ENCODE results near the gene MAP4K4.

Gene MAP4K4

GRCh38 chr2:101823859-101824258, 126.4 kb downstream of the MAP4K4 start:
- DNase-seq, result no peak
- intact Hi-C loops (cut with DNase I), result loop anchor here (5.0 kb wide), 1 partner anchor 127 kb away; the partner anchor contains the start of gene MAP4K4

GRCh38 chr2:101826716-101827115, 129.2 kb downstream of the MAP4K4 start:
- intact Hi-C loops (cut with DNase I), result no loop called here
- no peak for DNase-seq

GRCh38 chr2:101827246-101827645, 129.7 kb downstream of the MAP4K4 start:
- DNase-seq, result no peak
- intact Hi-C loops (cut with DNase I), result no loop called here

GRCh38 chr2:101828257-101828656, 130.8 kb downstream of the MAP4K4 start:
- intact Hi-C loops (cut with DNase I), result no loop called here
- DNase-seq, result no peak

- intact Hi-C loops (cut with DNase I), result no loop called here
- DNase-seq, result no peak
Observed at GRCh38 chr2:101828673-101829334, 131.3 kb downstream of the MAP4K4 start.

GRCh38 chr2:101829429-101829828, 131.9 kb downstream of the MAP4K4 start:
- intact Hi-C loops (cut with DNase I), result no loop called here

GRCh38 chr2:101830146-101830545, 132.6 kb downstream of the MAP4K4 start:
- intact Hi-C loops (cut with DNase I), result loop anchor here (5.0 to 10.0 kb wide), 4 partner anchors 38 to 485 kb away; no protein-coding TSS in a partner anchor
- no peak for DNase-seq

More at GRCh38 chr2:101829429-101829828, 131.9 kb downstream of the MAP4K4 start:
- no peak for DNase-seq

- intact Hi-C loops (cut with DNase I), result loop anchor here (5.0 to 10.0 kb wide), 4 partner anchors 38 to 486 kb away; no protein-coding TSS in a partner anchor
- DNase-seq, result no peak
Observed at GRCh38 chr2:101830555-101830954, 133.0 kb downstream of the MAP4K4 start.

- intact Hi-C loops (cut with DNase I), result loop anchor here (5.0 to 10.0 kb wide), 4 partner anchors 39 to 487 kb away; no protein-coding TSS in a partner anchor
- peak; percentile 60 to 95 (median 80) for DNase-seq
Observed at GRCh38 chr2:101831351-101831865, 133.9 kb downstream of the MAP4K4 start.

- intact Hi-C loops (cut with DNase I), result loop anchor here (5.0 to 10.0 kb wide), 4 partner anchors 40 to 487 kb away; no protein-coding TSS in a partner anchor
- no peak for DNase-seq
Observed at GRCh38 chr2:101832114-101832513, 134.6 kb downstream of the MAP4K4 start.

- no peak for DNase-seq
- intact Hi-C loops (cut with DNase I), result loop anchor here (5.0 to 10.0 kb wide), 4 partner anchors 42 to 489 kb away; no protein-coding TSS in a partner anchor
Observed at GRCh38 chr2:101833890-101834523, 136.5 kb downstream of the MAP4K4 start.

GRCh38 chr2:101837354-101837753, 139.8 kb downstream of the MAP4K4 start:
- no peak for DNase-seq
- intact Hi-C loops (cut with DNase I), result loop anchor here (5.0 to 10.0 kb wide), 2 partner anchors 420 to 493 kb away; no protein-coding TSS in a partner anchor

- intact Hi-C loops (cut with DNase I), result no loop called here
- no peak for DNase-seq
Observed at GRCh38 chr2:101841679-101842327, 144.3 kb downstream of the MAP4K4 start.

- intact Hi-C loops (cut with DNase I), result no loop called here
- no peak for DNase-seq
Observed at GRCh38 chr2:101842471-101842870, 145.0 kb downstream of the MAP4K4 start.

GRCh38 chr2:101843048-101843447, 145.5 kb downstream of the MAP4K4 start:
- intact Hi-C loops (cut with DNase I), result no loop called here
- DNase-seq, result no peak

GRCh38 chr2:101843471-101843870, 146.0 kb downstream of the MAP4K4 start:
- no peak for DNase-seq
- intact Hi-C loops (cut with DNase I), result no loop called here

GRCh38 chr2:101844055-101844635, 146.6 kb downstream of the MAP4K4 start:
- intact Hi-C loops (cut with DNase I), result no loop called here
- DNase-seq, result peak in 1 of 10 donors; percentile 67

- no peak for DNase-seq
- intact Hi-C loops (cut with DNase I), result no loop called here
Observed at GRCh38 chr2:101846973-101847372, 149.5 kb downstream of the MAP4K4 start.

- no peak for DNase-seq
- intact Hi-C loops (cut with DNase I), result no loop called here
Observed at GRCh38 chr2:101847661-101848339, 150.3 kb downstream of the MAP4K4 start.
